Right lobe of liver (tissue), 6 donors: ENCODE results near the gene PEPD. TPM values are rescaled to one million over a fixed set of nuclear protein-coding genes. Genes with fewer than 3 reads are reported as not detected.
A peak's percentile ranks its signal among the peaks of the same experiment; 100 is the strongest.

Source experiments
- ATAC-seq, 4 donors: fragments of 200-7000 bp; cut with Tn5 transposase; one replicate each; pipeline ENCODE4 v1.9.1; 2020; ENCODE audit warnings: mild to moderate bottlenecking in 4 of 4, moderate library complexity in 4 of 4
- DNase-seq, 3 donors: peaks; one replicate each; pipeline ENCODE4 v3.0.0-alpha.2; 2020
- H3K27ac ChIP-seq, 3 donors: fragments of 200-600 bp; one replicate each; pipeline ENCODE4 v1.8.0; 2022
- H3K27me3 ChIP-seq, 2 donors: fragments of 200-600 bp; one replicate each; pipeline ENCODE4 v1.8.0; 2022
- H3K36me3 ChIP-seq, 4 donors: fragments of 200-600 bp; sonication (generic) in 1 of 4; one replicate each; pipeline versions ENCODE4 v1.5.1 to v1.8.0; 2017 to 2022; ENCODE audit warnings: control low read depth in 1 of 4
- H3K4me1 ChIP-seq, 4 donors: fragments of 200-600 bp; sonication (generic) in 1 of 4; one replicate each; pipeline versions ENCODE4 v1.5.1 to v1.8.0; 2017 to 2022; ENCODE audit warnings: control low read depth in 1 of 4
- H3K4me3 ChIP-seq, 3 donors: fragments of 200-600 bp; one replicate each; pipeline ENCODE4 v1.8.0; 2022
- H3K9me3 ChIP-seq, 4 donors: fragments of 200-600 bp; sonication (generic) in 1 of 4; one replicate each; pipeline versions ENCODE4 v1.5.1 to v1.8.0; 2017 to 2022; ENCODE audit warnings: control low read depth in 1 of 4
- CTCF ChIP-seq, 4 donors: fragments of 200-600 bp in 3 of 4; fragments of 450-650 bp in 1 of 4; IDR thresholded peaks; one replicate each; pipeline versions ENCODE4 v1.5.1 to v1.8.0; 2016 to 2022; ENCODE audit warnings: antibody characterized with exemption in 4 of 4, mild to moderate bottlenecking in 2 of 4
- POLR2A ChIP-seq: fragments of 450-650 bp; IDR thresholded peaks from one replicate; pipeline ENCODE4 v1.6.1; 2017; ENCODE audit warnings: antibody characterized with exemption, mild to moderate bottlenecking
- WGBS: methylation state at CpG from one replicate; pipeline ENCODE4 v1.1.6; 2018; ENCODE audit warnings: low coverage, low lambda C conversion rate; ENCODE audit not compliant: insufficient coverage; ENCODE audit errors: missing lambda C conversion rate; 5-methylcytosine and 5-hydroxymethylcytosine counted together
- intact Hi-C, 2 donors: fragments of 100-400 bp; cut with DNase I; formaldehyde crosslinking; loops; one replicate each; pipeline versions ENCODE4 v1.11.2 to v1.14.1; 2022
- total RNA-seq, 6 experiments: library from RNA; depleted of rRNA in 2 of 6; stranded (reverse); fragments of >200 nt in 2 of 6; fragmentation: NEBNext Ultra II Directional in 3 of 6; extraction: Animal tissue kit (Norgen Biotek cat#: 25700) in 3 of 6; gene quantifications; one replicate each; pipeline versions ENCODE4 v1.1.0 to v1.2.4, GENCODE V29; 2016 to 2023
- donor health status: DM: no; HTN: yes; CAD: no.
- donor health status: DM: no; HTN: no; CAD: no.
- donor health status: DM: no; HTN: no; CAD: no.
- donor health status: DM: no; HTN: yes; CAD: no.
- donor health status: DM: no; HTN: yes; CAD: no.

Gene PEPD
- total RNA-seq, 6 experiments from 2014 or later: 121 to 261 (median 167) TPM

- DNase-seq (no peak), ATAC-seq (peak; percentile 87 to 88 (median 87))
- intact Hi-C loops: no loop called here
- H3K4me1 ChIP-seq: peaks cover 0 to 24% (median 12%) of the 10 kb centered on the region in 4 donors
- WGBS: 53% methylated on average over 12 of the region's 12 CpGs
- no peak overlapping the region for H3K4me3 ChIP-seq
- no peaks in the 10 kb centered on the region for H3K9me3 ChIP-seq
- TF ChIP-seq POLR2A (no peak), CTCF (IDR thresholded peaks at IDR 0.05) (no peak)
- no peaks in the 10 kb centered on the region for H3K27me3 ChIP-seq
- H3K27ac ChIP-seq: peak overlapping the region; percentile 64 to 79 (median 69)
- H3K36me3 ChIP-seq: no peaks in the 10 kb centered on the region
Observed at GRCh38 chr19:33349319-33350289, 172.0 kb downstream of the PEPD start.

- peak; percentile 75 to 87 (median 83) for ATAC-seq
- H3K27me3 ChIP-seq: no peaks in the 10 kb centered on the region
- peak; percentile 33 to 72 (median 71) for DNase-seq
- peaks cover 0 to 24% (median 12%) of the 10 kb centered on the region in 4 donors for H3K4me1 ChIP-seq
- TF ChIP-seq POLR2A (peak; percentile 46), CTCF (IDR thresholded peaks at IDR 0.05) (no peak)
- no peaks in the 10 kb centered on the region for H3K36me3 ChIP-seq
- H3K27ac ChIP-seq: peak overlapping the region; percentile 64 to 79 (median 69)
- intact Hi-C loops: no loop called here
- H3K4me3 ChIP-seq: no peak overlapping the region
- no peaks in the 10 kb centered on the region for H3K9me3 ChIP-seq
- 41% methylated on average over 11 of the region's 12 CpGs for WGBS
Observed at GRCh38 chr19:33348301-33349010, 173.1 kb downstream of the PEPD start.

- Histone ChIP-seq H3K27ac (peak overlapping the region in 1 of 3 donors; percentile 79), H3K4me1 (peaks cover 0 to 27% (median 12%) of the 10 kb centered on the region in 4 donors), H3K27me3 (no peaks in the 10 kb centered on the region), H3K36me3 (no peaks in the 10 kb centered on the region), H3K4me3 (no peak overlapping the region), H3K9me3 (no peaks in the 10 kb centered on the region)
- TF ChIP-seq CTCF (IDR thresholded peaks at IDR 0.05) (no peak), POLR2A (no peak)
- DNase-seq: no peak
- no peak for ATAC-seq
- 83% methylated on average over 5 of the region's 10 CpGs for WGBS
- intact Hi-C loops: no loop called here
Observed at GRCh38 chr19:33347300-33347699, 174.3 kb downstream of the PEPD start.

- intact Hi-C loops: no loop called here
- DNase-seq (no peak), ATAC-seq (no peak)
- TF ChIP-seq CTCF (IDR thresholded peaks at IDR 0.05) (no peak), POLR2A (no peak)
- no peak overlapping the region for H3K4me3 ChIP-seq
- peaks cover 0 to 32% (median 12%) of the 10 kb centered on the region in 4 donors for H3K4me1 ChIP-seq
- H3K36me3 ChIP-seq: no peaks in the 10 kb centered on the region
- no peaks in the 10 kb centered on the region for H3K27me3 ChIP-seq
- no peak overlapping the region for H3K27ac ChIP-seq
- H3K9me3 ChIP-seq: no peaks in the 10 kb centered on the region
Observed at GRCh38 chr19:33346665-33347064, 174.9 kb downstream of the PEPD start.
